WI38 (cell line): ENCODE measurements around the gene PPP4C.
"Not testable (repeated sequence)": the region's sequence is repeated elsewhere in the genome, so short reads cannot be mapped to it uniquely, and the experiment has no call there.

Experiments used
- H3K4me3 ChIP-seq: 2 replicates; pipeline ENCODE4 v1.5.1; 2011; ENCODE audit warnings: low read depth, mild to moderate bottlenecking, control low read depth, low read length
- TF ChIP-seq, protein P1 (sequence below): IDR thresholded peaks from 2 replicates; pipeline ENCODE4 v1.5.1; 2012; ENCODE audit warnings: low read depth, mild to moderate bottlenecking, control low read depth, low read length

PPP4C gene

GRCh38 chr16:30031477-30031918 is 44.3 kb upstream of the PPP4C start:
- H3K4me3 ChIP-seq, result no peak overlapping the region
- TF ChIP-seq, protein P1, sequence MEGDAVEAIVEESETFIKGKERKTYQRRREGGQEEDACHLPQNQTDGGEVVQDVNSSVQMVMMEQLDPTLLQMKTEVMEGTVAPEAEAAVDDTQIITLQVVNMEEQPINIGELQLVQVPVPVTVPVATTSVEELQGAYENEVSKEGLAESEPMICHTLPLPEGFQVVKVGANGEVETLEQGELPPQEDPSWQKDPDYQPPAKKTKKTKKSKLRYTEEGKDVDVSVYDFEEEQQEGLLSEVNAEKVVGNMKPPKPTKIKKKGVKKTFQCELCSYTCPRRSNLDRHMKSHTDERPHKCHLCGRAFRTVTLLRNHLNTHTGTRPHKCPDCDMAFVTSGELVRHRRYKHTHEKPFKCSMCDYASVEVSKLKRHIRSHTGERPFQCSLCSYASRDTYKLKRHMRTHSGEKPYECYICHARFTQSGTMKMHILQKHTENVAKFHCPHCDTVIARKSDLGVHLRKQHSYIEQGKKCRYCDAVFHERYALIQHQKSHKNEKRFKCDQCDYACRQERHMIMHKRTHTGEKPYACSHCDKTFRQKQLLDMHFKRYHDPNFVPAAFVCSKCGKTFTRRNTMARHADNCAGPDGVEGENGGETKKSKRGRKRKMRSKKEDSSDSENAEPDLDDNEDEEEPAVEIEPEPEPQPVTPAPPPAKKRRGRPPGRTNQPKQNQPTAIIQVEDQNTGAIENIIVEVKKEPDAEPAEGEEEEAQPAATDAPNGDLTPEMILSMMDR, result no peak

- TF ChIP-seq, protein P1, result peak; percentile 79
Observed at GRCh38 chr16:30032083-30032819, 43.5 kb upstream of the PPP4C start.

DNA sequence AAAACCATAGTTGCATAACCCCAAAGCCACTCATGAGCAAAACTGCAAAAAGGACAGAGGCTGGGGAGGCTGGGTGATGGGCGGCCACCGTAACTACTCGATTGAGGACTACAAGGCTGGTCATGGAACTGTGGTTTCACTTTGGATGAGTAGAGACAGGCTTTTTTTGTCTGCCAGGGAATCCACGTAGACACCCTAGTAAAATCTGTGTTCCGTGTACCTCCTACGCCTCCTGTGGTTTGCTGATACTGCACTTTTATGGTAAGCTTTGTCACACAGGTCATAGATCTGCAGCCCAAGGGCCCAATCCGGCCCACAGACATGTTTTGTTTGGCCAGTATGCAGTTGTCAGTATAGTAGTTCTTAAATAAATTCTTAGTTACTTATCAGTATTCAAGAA is 42.5 kb upstream of the PPP4C start:
- TF ChIP-seq, protein P1, result no peak
- H3K4me3 ChIP-seq, result no peak overlapping the region

More at GRCh38 chr16:30032083-30032819, 43.5 kb upstream of the PPP4C start:
- no peak overlapping the region for H3K4me3 ChIP-seq

GRCh38 chr16:30040221-30040620 is 35.6 kb upstream of the PPP4C start:
- TF ChIP-seq, protein P1, result no peak
- no peak overlapping the region for H3K4me3 ChIP-seq

DNA sequence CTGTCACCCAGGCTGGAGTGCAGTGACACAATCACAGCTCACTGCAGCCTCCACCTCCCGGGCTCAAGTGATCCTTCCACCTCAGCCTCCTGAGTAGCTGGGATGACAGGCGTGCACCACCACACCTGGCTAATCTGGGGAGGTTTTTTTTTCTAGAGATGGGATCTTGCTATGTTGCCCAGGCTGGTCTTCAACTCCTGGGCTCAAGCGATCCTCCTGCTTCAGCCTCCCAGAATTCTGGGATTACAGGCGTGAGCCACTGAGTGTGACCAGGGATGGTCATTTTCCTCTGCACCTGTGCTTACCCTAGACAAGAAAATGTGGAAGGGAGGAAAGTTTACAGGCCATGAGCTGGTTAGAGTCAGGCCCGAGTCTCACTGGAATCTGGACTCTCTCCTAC is 35.1 kb upstream of the PPP4C start:
- H3K4me3 ChIP-seq, result not testable (repeated sequence)

GRCh38 chr16:30041841-30042240 is 34.0 kb upstream of the PPP4C start:
- H3K4me3 ChIP-seq, result no peak overlapping the region
- TF ChIP-seq, protein P1, result peak; percentile 23; the same call in 1 of the 2 replicates

- no peak overlapping the region for H3K4me3 ChIP-seq
- TF ChIP-seq, protein P1, result no peak
Observed at GRCh38 chr16:30046178-30046577, 29.6 kb upstream of the PPP4C start.

GRCh38 chr16:30046588-30046987 is 29.2 kb upstream of the PPP4C start:
- TF ChIP-seq, protein P1, result no peak
- H3K4me3 ChIP-seq, result no peak overlapping the region
